ENCODE results near the gene MCL1.
A peak's percentile ranks its signal among the peaks of the same experiment; 100 is the strongest.
"Not testable (repeated sequence)": the region's sequence is repeated elsewhere in the genome, so short reads cannot be mapped to it uniquely, and the experiment has no call there.

The MCL1 gene

DNA sequence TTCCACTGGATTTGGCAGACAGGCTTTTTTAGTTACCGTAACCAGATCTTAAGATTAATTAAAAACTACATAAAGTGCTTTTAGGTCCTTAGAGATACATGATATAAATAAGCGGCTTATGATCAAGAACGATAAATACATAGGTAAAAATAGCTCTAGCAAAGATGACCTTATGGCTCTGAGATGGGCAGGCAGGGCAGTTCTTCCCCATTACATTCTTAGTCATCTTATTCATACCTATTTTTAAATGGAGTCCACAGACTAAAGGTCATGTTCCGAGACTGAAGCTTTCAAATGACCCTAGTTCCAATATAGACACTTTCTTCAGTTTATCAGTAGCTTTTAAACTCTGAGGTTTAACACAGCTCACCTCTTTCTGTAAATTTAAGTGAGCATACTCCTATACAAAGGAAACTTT lies 4.3 kb downstream of the MCL1 start:
- no peak for DNase-seq
- no peaks in the 10 kb centered on the region for H3K27me3 Mint-ChIP-seq (ENCODE audit: low read depth, poor library complexity)
- H3K4me3 Mint-ChIP-seq: peak overlapping the region; percentile 100
- TF ChIP-seq, protein P1, sequence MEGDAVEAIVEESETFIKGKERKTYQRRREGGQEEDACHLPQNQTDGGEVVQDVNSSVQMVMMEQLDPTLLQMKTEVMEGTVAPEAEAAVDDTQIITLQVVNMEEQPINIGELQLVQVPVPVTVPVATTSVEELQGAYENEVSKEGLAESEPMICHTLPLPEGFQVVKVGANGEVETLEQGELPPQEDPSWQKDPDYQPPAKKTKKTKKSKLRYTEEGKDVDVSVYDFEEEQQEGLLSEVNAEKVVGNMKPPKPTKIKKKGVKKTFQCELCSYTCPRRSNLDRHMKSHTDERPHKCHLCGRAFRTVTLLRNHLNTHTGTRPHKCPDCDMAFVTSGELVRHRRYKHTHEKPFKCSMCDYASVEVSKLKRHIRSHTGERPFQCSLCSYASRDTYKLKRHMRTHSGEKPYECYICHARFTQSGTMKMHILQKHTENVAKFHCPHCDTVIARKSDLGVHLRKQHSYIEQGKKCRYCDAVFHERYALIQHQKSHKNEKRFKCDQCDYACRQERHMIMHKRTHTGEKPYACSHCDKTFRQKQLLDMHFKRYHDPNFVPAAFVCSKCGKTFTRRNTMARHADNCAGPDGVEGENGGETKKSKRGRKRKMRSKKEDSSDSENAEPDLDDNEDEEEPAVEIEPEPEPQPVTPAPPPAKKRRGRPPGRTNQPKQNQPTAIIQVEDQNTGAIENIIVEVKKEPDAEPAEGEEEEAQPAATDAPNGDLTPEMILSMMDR (IDR thresholded peaks at IDR 0.05): no peak
- peak overlapping the region; percentile 74 for H3K27ac Mint-ChIP-seq
- peaks cover 72% of the 10 kb centered on the region for H3K36me3 Mint-ChIP-seq (ENCODE audit: low read depth)
- H3K9me3 Mint-ChIP-seq: no peaks in the 10 kb centered on the region
- peaks cover 48% of the 10 kb centered on the region for H3K4me1 Mint-ChIP-seq

DNA sequence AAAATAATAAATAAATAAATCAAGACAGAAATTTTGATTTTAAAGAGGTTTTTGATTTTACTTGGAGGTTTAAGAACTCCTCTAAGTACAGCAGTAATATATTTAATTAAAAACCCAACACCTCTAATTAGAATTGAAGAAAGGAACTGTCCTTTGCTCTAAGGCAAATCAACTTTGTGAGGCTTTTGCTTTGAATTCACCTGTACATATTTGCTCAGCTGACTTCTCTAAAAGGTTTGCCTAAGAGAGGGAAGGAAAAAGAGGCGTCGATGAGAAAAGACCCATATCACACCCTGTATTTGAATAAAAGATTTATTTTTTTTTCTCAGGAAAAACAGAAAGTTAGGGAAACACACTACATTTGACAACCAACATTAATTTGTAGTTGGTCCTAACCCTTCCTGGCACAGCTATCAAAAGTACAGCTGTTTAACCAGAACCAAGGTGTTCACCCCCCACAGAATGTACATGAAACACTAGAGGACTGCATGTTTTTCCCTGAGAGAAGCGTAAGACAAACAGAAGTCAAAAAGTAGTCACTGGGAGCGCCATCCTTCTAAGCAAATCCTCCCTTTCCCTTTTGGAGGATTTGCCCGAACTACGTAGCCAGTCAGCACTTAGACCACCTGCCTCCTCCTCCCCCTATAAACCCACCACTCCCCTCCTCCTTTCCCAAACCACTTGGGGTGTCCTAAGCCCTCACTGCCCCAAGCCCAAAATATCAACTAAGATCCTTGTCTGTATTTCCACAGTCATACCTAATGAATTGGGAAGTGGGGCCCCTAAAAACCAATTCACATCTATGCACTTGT lies 4.9 kb downstream of the MCL1 start:
- peaks cover 2% of the 10 kb centered on the region for H3K27me3 Mint-ChIP-seq (ENCODE audit: low read depth, poor library complexity)
- H3K9me3 Mint-ChIP-seq: no peaks in the 10 kb centered on the region
- H3K4me1 Mint-ChIP-seq: peaks cover 50% of the 10 kb centered on the region
- peak overlapping the region; percentile 74 for H3K27ac Mint-ChIP-seq
- H3K36me3 Mint-ChIP-seq (ENCODE audit: low read depth): peaks cover 72% of the 10 kb centered on the region
- no peak for DNase-seq
- TF ChIP-seq, protein P1 (IDR thresholded peaks at IDR 0.05): no peak
- H3K4me3 Mint-ChIP-seq: peak overlapping the region; percentile 100

DNA sequence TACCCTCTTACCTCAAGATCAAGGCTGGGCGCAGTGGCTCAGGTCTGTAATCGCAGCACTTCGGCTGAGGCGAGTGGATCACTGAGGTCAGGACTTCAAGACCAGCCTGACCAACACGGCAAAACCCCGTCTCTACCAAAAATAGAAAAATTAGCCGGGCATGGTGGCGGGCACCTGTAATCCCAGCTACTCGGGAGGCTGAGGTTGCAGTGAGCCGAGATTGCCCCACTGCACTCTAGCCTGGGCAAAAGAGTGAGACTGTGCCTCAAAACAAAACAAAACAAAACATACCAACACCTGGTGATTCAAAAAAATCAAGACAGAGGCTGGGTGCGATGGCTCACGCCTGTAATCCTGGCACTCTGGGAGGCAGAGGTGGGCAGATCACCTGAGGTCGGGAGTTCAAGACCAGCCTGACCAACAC lies 5.8 kb downstream of the MCL1 start:
- peaks cover 72% of the 10 kb centered on the region for H3K36me3 Mint-ChIP-seq (ENCODE audit: low read depth)
- not testable (repeated sequence) for H3K9me3 Mint-ChIP-seq; H3K27me3 Mint-ChIP-seq (ENCODE audit: low read depth, poor library complexity); H3K27ac Mint-ChIP-seq; DNase-seq; H3K4me3 Mint-ChIP-seq
- H3K4me1 Mint-ChIP-seq: peaks cover 58% of the 10 kb centered on the region

DNA sequence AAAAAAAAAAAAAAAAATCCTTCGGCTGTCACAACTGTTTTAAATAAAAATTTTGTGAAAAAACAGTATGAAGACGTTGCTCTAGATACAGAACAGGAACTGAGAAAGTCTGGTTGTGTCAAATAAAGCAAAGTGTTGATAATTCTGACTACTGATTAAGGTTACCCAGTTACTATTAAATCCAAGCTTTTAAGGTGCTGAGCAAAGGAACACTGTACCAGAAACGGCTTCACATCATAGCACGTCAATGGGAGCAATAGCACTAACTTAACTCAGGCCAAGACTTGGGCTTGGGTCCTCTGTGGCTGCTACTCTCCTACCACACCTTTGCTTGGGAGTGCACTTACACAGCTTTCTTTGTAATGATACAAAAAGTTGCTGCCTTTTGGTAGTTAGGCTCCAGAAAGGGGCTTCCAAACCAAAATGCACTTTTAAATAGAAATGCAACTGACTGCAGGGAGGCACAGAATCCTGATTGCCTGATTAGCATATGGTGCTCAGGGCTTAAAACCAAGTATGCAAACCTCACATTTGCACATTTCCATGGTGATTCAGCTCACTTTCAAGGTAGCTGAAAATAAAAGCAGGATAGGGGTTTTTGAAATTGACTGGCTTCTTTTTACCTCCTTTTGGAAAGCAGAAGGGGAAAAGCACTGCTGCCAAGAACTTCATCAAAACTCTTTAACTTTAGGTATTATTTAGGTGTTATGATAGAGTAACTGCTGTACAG lies 6.3 kb downstream of the MCL1 start:
- Mint-ChIP-seq H3K4me1 (peaks cover 62% of the 10 kb centered on the region), H3K27me3 (ENCODE audit: low read depth, poor library complexity) (peaks cover 2% of the 10 kb centered on the region), H3K4me3 (no peak overlapping the region), H3K36me3 (ENCODE audit: low read depth) (peaks cover 67% of the 10 kb centered on the region), H3K9me3 (no peaks in the 10 kb centered on the region), H3K27ac (no peak overlapping the region)
- DNase-seq: no peak
- TF ChIP-seq, protein P1 (IDR thresholded peaks at IDR 0.05): no peak

DNA sequence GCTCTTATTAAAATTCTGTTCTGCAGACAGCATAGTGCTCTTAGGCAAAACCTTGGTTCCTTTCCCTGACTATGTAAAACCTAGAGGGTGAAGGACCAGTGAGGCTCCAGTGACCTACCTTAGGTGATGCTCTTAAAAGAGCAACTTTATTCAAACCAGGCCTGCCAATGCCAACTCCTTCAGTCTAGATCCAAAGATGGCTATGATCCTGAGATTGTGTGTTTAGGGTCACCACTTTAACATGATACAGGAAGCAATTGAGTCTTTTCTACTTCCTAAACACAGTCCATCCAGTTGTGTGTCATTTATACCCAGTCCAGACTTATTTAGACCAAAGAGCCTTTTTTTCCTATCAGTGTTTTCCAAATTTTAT lies 10.8 kb downstream of the MCL1 start:
- Mint-ChIP-seq H3K27ac (peak overlapping the region; percentile 99), H3K27me3 (ENCODE audit: low read depth, poor library complexity) (peaks cover 2% of the 10 kb centered on the region), H3K4me3 (peak overlapping the region; percentile 68), H3K36me3 (ENCODE audit: low read depth) (peaks cover 23% of the 10 kb centered on the region), H3K9me3 (no peaks in the 10 kb centered on the region), H3K4me1 (peaks cover 57% of the 10 kb centered on the region)
- TF ChIP-seq, protein P1 (IDR thresholded peaks at IDR 0.05): no peak
- no peak for DNase-seq

DNA sequence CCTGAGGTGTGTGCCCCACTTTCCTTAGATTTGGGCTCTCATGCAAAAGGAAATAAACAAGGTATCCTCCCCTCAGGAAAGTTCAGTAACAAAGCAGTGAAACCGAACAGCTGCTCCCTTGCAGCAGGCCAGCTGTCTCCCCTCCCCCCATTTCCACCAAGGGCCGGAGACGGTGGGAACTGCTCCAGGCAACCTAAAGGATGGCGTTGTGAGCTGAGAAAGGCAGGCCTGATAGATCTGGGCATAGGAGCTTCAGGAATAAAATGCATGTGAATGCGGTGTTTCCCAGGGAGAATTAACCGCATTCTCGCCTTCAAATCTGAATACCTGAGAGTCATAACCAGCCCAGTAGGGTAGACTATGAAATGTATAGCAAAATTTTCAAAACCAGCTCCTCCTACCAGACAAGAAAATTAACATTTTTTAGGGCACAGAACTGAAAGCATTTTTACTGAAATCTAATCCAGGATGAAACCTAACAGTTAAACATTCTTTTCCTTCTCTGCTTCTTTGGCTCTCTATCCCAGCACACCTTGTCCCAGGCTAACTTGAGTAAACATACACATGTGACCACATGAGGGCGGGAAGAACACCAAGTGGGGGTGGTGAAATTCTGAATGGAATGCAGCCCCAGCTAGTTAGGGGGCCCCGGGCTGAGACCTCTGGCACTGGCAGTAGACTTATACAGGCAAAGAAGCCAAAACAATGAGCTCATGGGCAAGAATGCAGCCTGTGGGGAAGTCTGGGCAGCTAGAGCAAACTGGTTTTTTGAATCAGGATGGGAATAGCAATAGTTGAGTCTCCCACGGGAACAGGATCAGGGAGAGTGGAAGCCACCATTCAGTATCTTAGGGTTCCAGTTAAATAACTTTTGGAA lies 11.5 kb downstream of the MCL1 start:
- Mint-ChIP-seq H3K4me3 (peak overlapping the region; percentile 68), H3K27ac (peak overlapping the region; percentile 99), H3K9me3 (no peaks in the 10 kb centered on the region), H3K4me1 (peaks cover 63% of the 10 kb centered on the region), H3K27me3 (ENCODE audit: low read depth, poor library complexity) (peaks cover 2% of the 10 kb centered on the region), H3K36me3 (ENCODE audit: low read depth) (peaks cover 17% of the 10 kb centered on the region)
- DNase-seq: peak; percentile 74
- TF ChIP-seq, protein P1 (IDR thresholded peaks at IDR 0.05): no peak
